GM10847 (cell line): ENCODE data around the gene VTI1A.

ENCODE experiments used
- POLR2A ChIP-seq: IDR thresholded peaks from 2 replicates; pipeline ENCODE4 v1.6.1; 2011; ENCODE audit not compliant: insufficient read length; ENCODE audit errors: extremely low read depth

The VTI1A gene

DNA sequence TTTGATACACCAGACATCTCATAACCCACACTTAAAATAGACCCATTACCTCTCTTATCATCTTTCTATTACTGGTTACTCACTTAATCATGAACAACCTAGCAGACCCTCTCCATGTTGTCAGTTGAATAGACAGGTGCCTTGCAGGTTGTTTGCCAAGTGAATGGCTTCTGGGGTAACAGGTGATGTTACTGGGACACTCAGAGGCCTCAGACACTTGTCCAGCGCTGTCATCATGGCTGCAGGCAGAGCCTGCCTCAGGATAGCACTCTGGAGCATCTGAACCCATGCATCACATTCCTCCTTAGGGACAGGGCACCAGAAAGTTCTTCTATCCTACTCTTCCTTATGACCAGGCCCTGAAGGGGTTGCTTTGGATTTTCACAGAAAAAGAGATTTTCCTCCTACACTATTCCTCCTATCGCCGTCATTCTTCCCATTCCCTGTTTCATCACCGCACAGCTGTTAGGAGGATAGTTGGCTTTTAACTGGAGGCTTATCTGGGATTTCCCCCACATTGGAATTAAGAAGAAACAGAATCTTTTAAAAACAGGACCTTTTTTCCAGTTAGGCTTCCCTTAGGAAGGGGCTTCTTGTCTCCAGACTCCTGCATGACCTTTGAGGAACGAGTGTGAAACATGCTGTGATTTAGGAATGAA lies 182.1 kb downstream of the VTI1A start:
- TF ChIP-seq POLR2A, result no peak

DNA sequence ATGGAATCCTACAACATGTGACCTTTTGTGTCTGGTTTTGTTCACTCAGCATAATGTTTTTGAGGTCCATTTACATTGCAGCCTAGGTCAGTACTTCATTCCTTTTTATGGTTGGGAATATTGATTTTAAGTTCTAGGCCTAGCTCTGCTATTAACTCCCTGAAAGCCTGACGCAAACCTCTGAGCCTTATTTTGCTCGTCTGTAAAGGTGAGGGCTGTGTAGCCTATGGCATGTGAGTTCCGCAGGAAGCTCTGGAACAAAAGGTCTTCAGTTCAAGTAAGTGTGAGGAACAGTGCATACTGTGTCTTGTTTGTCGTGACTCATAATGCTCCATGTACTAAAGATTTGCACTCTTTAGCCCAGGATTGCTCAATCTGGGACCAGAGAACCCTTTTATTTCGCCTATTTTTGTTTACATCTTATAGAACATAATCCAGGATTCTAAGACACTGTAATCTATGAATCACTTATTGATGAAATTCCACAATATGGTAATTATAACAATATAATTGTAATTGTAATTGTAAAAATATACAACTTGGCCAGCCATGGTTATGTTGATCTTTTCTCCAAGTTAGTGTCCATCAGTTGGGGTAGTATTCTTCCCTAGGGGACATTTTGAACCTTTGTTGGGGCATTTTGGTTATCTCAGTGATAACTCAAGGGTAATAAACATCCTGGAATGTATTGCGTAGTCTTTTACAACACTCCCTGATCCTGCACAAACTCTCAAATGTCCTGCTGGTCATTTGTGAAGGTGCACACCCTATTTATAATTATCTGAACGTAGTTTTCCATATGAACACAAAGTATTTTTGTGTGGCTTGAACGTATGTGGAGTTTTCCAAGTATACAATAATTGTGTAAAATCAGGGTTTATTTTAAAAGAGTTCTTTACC lies 184.7 kb downstream of the VTI1A start:
- no peak for TF ChIP-seq POLR2A

DNA sequence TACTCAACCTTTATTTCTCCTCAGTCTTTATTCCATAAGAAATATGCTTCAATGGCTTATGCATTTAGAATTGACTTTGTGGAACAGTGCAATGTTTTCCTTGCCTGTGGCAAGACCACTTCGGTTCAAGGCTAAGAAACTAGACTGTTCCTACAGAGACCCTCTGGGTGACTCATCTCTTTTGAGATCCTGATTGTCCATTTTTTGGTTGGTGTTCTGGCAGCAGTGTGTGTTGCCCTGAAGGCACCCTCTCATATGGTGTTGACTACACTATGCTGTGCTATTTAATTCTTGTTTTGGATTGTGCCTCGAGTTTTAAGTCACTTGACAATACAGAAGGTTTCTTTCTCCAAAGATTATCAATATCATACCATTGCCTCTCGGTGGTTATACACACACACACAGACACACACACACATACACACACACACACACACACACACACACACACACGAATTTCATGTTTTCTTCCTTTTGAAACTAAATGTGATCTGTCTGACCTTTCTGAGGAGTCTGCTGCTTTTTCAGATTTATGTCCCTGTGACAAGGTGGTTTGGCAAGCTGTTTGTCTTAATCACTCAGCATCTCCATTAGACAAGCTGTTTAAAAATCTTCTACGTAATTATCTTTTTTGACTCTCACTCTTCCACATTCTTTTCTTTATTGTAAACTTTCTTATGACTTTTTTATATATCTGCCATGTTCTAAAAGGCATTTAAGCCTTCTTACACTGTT lies 187.2 kb downstream of the VTI1A start:
- TF ChIP-seq POLR2A, result no peak

DNA sequence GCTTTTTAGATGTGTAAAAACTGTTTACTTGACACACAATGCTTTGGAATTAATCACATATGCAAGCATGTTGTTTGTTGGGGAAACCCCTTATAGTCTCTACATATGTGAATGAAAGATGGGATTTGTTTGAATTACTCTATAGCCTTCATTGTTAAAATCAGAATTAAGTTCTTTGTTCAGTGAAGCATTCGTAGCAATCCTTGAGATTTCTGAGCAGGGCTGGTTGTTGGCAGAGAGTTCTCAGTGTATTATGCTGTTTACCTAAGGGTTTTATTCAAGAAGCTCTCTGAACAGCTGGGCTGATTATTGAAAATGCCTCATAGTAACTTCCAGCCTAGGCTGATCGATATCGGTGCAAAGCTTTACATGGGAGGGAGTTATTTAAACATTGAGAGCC lies 190.9 kb downstream of the VTI1A start:
- no peak for TF ChIP-seq POLR2A

DNA sequence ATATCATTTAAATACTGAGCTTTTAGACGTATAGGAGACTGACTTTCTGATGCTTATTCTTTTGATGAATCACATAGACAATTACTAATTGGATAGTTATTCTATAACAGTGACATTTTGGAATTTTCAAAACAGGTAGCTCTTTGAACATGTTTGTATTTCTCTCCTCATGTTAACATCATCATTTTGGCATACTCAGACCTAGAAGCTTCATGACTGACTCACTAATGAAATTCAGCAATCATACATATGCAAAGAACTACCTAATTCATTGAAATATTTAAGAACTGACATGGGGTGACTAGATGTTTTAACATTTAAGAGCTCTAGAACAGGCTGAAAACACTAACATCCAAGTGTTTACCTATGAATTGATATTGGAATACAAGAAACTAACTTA lies 192.3 kb downstream of the VTI1A start:
- no peak for TF ChIP-seq POLR2A

DNA sequence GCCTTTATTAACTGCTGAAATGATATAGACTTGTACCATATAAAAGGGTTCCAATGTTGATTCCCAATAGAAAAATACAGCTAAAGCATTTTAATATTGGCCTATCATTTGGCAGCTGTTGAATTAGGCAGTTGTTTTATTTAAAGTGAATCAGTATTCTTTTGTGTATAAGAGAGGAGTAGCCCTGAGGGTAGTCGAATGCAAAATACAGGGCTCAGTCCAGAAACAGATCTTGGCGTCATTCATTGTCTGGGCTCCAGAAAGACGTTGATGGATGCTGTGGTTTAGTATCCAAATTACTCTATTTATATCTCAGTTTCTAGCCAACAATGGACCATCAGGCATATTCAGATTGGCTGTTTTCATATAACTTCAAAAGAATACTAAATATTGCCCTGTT lies 193.6 kb downstream of the VTI1A start:
- no peak for TF ChIP-seq POLR2A

DNA sequence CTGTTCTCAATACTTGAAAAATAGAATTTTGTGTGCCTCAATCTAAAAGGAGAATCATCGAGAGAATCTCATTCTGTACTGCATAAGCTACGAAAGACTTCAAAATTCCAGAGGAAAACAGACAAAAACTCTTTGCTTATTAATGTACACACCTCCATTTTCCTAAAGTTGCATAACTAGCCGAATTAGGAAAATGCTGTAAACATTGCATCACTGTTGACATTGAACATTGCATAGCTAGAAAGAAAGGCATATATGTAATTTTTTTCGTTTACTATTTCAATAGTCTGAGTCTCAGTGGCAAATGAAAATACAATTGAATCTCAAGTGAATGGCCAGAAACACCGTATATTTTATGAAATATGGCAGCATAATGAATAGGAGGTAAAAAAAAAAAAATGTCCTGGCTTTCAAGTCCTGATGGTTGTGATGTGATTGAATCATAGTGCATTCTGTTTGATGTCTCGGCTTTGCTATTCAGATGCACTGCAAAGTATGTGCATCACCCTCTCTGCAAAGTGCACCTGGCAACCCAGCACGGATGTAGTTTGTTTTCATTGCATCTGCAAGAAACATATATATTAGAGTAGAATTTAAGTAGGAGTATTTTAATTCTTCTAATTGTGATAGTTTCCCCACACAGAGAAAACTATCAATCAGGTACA lies 196.7 kb downstream of the VTI1A start:
- TF ChIP-seq POLR2A, result no peak

DNA sequence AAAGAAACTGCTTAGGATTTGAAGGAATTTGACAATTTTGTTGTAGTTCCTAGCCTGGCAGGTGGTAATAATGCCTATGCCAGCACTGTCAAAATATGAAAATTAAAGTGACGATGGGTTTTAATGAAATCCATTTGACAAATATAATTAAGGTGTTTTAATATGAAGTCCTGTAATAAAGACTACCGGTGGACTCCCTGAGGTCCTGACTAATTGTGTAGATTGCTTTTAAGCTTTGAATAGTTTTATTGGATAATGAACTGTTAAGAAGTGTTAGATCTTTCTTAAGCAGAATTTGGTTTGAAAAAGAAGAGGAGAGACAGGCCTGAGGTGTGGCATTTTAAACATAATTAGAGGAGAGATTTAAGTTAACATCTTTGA lies 197.2 kb downstream of the VTI1A start:
- TF ChIP-seq POLR2A, result no peak

DNA sequence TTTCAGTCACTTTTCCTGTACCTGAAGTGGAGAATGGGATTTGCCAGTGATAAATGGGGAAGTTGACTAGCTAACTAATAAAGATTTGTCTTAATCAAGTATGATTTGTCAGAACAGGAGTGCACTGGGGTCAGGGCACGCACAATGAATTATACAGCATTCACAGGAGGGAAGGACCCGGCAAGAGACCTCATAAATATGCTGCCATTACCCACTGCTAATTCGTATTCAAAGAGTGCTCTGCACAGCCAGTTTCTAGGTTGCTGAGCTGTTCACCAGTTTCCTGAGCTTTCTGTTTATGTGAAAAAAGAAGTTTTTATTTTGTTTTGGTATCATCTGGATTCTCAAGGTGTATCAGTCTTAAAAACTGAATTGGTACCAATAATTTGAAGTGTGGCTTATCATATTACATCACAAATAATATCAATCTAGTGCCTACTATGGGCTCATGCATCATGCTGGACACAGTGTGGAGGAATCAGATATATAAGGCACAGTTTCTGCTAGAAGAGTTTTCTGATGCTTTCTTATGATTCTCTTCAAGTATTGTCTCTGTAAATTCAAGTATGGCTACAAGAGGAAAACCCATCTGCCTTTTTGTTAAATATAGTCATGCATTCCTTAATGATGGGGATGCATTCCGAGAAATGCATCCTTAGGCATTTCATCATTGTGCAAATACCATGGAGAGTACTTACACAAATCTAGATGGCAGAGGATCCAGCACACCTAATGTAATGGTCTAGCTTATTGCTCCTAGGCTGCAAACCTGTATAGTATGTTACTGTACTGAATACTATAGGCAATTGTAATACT lies 202.2 kb downstream of the VTI1A start:
- TF ChIP-seq POLR2A, result no peak

DNA sequence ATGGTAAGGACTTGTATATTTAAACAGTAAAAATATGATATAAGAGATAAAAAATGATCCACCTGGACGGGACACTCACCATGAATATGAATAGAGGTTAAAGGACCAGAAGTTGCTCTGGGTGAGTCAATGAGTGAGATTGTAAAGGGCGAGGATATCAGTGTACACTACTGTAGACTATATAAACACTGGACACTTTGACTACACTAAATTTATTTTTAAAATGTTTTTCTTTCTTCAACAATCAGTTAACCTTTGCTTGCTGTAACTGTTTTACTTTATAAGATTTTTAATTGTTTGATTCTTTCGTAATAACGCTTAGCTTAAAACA lies 202.8 kb downstream of the VTI1A start:
- TF ChIP-seq POLR2A, result no peak

DNA sequence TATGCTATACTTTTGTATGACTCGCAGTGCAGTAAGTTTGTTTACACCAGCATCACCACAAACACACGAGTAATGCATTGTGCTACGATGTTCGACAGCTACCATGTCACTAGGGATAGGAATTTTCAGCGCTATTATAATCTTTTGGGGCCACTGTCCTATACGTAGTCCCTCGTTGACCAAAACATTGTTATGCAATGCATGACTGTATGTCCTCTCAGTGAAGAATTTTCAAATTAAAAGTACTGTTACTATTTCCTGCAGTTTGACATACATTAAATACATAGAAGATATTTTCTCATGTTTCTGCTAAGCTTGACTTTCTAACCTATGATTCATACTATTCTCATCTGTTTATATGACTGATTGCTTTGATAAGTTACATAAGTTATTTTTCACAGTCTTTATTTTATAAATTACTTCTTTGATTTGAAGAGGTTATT lies 203.6 kb downstream of the VTI1A start:
- no peak for TF ChIP-seq POLR2A

DNA sequence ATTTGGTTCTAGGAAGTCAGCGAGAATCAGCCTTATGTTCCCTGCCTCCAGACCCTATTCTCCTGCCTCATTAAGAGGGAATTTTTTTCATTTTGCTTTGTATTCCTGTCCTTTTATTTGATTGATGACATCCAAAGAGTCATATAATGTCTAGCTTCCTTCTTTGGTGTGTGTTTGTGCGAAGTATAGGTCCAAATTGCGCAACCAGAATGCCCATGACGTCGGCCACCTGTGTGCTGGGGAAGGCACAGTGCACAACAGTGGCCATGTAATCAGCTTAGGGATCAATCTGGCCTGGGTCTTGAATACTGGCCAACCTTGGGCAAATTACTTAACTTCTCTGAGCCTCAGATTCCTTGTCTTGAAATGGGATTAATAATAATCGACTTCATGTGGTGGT lies 206.2 kb downstream of the VTI1A start:
- no peak for TF ChIP-seq POLR2A

DNA sequence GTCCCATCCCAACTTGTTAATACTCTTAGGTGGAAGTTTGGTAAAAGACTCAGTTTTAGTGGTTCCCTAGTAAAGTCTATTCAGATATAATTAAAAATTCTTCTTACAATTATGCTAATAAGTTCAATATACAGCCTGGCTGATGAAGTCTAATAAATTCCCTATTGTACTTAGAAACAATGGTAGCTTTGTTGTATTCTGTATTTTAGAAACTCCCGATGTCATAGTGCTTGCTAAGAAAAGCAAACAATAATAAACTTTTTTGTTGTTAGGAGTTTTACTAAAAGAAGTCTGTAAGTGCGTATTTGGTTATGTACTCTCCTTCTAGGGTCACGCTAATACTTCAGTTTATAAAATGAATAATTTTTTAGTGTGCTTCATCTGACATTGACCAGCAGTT lies 206.8 kb downstream of the VTI1A start:
- TF ChIP-seq POLR2A, result no peak

DNA sequence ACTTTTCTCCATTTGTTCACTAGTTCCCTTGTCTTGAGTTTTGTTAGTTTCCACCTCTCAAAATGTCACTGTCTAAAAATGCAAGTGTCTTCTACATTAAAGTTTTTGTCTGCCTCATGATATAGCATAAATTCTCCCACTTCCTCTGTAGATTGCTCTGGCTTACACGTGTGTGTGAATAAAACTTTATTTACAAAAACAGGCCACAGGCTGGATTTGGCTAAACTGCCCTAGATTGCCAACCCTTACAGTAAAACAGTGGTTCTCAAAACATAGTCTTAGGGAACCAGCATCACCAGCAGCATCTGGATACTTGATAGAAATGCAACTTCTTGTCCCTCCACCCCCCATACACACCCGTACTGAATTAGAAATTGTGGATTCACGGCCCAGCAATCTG lies 207.8 kb downstream of the VTI1A start:
- TF ChIP-seq POLR2A, result no peak

DNA sequence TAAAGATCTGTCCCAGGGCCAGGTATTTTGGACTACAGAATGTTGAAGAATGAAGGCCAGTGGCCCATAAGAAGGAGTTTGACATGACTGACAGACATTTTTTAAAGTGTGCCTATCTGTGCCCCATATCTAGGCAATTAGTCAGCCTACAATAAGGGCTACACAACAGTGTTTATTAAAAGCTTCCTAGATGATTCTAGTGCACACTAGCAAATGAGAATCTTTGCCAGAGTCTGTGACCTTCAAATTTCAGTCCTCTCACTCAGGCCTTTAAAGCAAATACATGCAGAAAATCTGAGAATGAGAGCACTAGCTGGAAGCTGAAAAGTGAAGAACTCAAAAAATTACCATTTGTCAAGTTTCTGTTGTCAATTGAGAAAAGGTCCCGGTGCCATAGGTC lies 208.7 kb downstream of the VTI1A start:
- TF ChIP-seq POLR2A, result no peak
